HEK293T (cell line): ENCODE data around the gene PROSER2.

ENCODE experiments used
- ARNT ChIP-seq: fragments of 450-650 bp; IDR thresholded peaks from 2 replicates; pipeline ENCODE4 v1.6.1; 2017; ENCODE audit warnings: mild to moderate bottlenecking
- FOXK2 ChIP-seq: fragments of 450-650 bp; IDR thresholded peaks from 2 replicates; pipeline ENCODE4 v1.6.1; 2016; ENCODE audit warnings: mild to moderate bottlenecking
- FOXM1 ChIP-seq: fragments of 450-650 bp; IDR thresholded peaks from 2 replicates; pipeline ENCODE4 v1.6.1; 2017; ENCODE audit warnings: mild to moderate bottlenecking, borderline replicate concordance
- HDGF ChIP-seq: fragments of 450-650 bp; IDR thresholded peaks from 2 replicates; pipeline ENCODE4 v1.6.1; 2017; ENCODE audit warnings: antibody characterized with exemption, borderline replicate concordance
- L3MBTL2 ChIP-seq: fragments of 450-650 bp; conservative IDR thresholded peaks from 2 replicates; pipeline ENCODE4 v1.6.1; 2016; ENCODE audit warnings: mild to moderate bottlenecking
- LEF1 ChIP-seq: fragments of 450-650 bp; IDR thresholded peaks from 2 replicates; pipeline ENCODE4 v1.6.1; 2017; ENCODE audit warnings: mild to moderate bottlenecking, borderline replicate concordance
- NFRKB ChIP-seq: fragments of 450-650 bp; IDR thresholded peaks from 2 replicates; pipeline ENCODE4 v1.6.1; 2016; ENCODE audit warnings: mild to moderate bottlenecking, moderate library complexity
- PKNOX1 ChIP-seq: fragments of 450-650 bp; IDR thresholded peaks from 2 replicates; pipeline ENCODE4 v1.6.1; 2016
- SP1 ChIP-seq: fragments of 450-650 bp; IDR thresholded peaks from 2 replicates; pipeline ENCODE4 v1.6.1; 2017
- SUZ12 ChIP-seq: fragments of 450-650 bp; IDR thresholded peaks from 2 replicates; pipeline ENCODE4 v1.6.1; 2016; ENCODE audit warnings: mild to moderate bottlenecking
- TARDBP ChIP-seq: fragments of 450-650 bp; IDR thresholded peaks from 2 replicates; pipeline ENCODE4 v1.6.1; 2016
- ZNF384 ChIP-seq: fragments of 450-650 bp; IDR thresholded peaks from 2 replicates; pipeline ENCODE4 v1.6.1; 2016

GRCh38 chr10:11894381-11895107 is 71.4 kb downstream of the PROSER2 start:
- TF ChIP-seq NFRKB (no peak), ARNT (no peak), HDGF (no peak), L3MBTL2 (no peak), SUZ12 (no peak), FOXM1 (no peak), SP1 (no peak), FOXK2 (no peak), ZNF384 (no peak), LEF1 (no peak), PKNOX1 (no peak), TARDBP (no peak)
